Suppressor macrophage (primary cell): ENCODE measurements around the gene TANK.
"Not testable (repeated sequence)": the region's sequence is repeated elsewhere in the genome, so short reads cannot be mapped to it uniquely, and the experiment has no call there.

Source experiments
- DNase-seq, 4 experiments: peaks; one replicate each; pipeline ENCODE4 v3.0.0-alpha.2; 2020 to 2022
- total RNA-seq, 17 experiments: gene quantifications; one replicate each; lab custom pipeline; 2026; ENCODE audit warnings: mixed read lengths in 6 of 17, inconsistent platforms in 3 of 17; lab: John Stamatoyannopoulos, UW

The TANK gene
- total RNA-seq = 68.1 to 319 (median 145) reads per million in 17 experiments

GRCh38 chr2:161160226-161161073 lies at the start of gene TANK:
Gene TANK, plus strand, starts transcription at chr2:161160428. Its CDS starts 19,235 bp downstream, at chr2:161179663.
- DNase-seq = peak; percentile 94 to 98 (median 97)

- no peak for DNase-seq
Observed at GRCh38 chr2:161111531-161111930, 48.7 kb upstream of the TANK start.

GRCh38 chr2:161112908-161113307 lies 47.3 kb upstream of the TANK start:
- DNase-seq = no peak

GRCh38 chr2:161113693-161114575 lies 46.3 kb upstream of the TANK start:
- no peak for DNase-seq

- no peak for DNase-seq
Observed at GRCh38 chr2:161115205-161115604, 45.0 kb upstream of the TANK start.

- peak; percentile 31 to 54 (median 44) for DNase-seq
Observed at GRCh38 chr2:161115605-161116380, 44.4 kb upstream of the TANK start.

- peak in 3 of 4 experiments; percentile 19 to 51 (median 46) for DNase-seq
Observed at GRCh38 chr2:161116509-161116908, 43.7 kb upstream of the TANK start.

- no peak for DNase-seq
Observed at GRCh38 chr2:161117506-161117905, 42.7 kb upstream of the TANK start.

- DNase-seq = no peak
Observed at GRCh38 chr2:161118722-161119121, 41.5 kb upstream of the TANK start.

GRCh38 chr2:161119483-161119882 lies 40.7 kb upstream of the TANK start:
- peak in 2 of 4 experiments; percentile 20 to 39 for DNase-seq

- DNase-seq = no peak
Observed at GRCh38 chr2:161120775-161121174, 39.5 kb upstream of the TANK start.

- no peak for DNase-seq
Observed at GRCh38 chr2:161121622-161122021, 38.6 kb upstream of the TANK start.

- peak; percentile 61 to 85 (median 78) for DNase-seq
Observed at GRCh38 chr2:161122772-161123530, 37.3 kb upstream of the TANK start.

GRCh38 chr2:161123531-161124030 lies 36.6 kb upstream of the TANK start:
- no peak for DNase-seq

- peak; percentile 57 to 80 (median 74) for DNase-seq
Observed at GRCh38 chr2:161124201-161124600, 36.0 kb upstream of the TANK start.

- DNase-seq = no peak
Observed at GRCh38 chr2:161128885-161129284, 31.3 kb upstream of the TANK start.

- no peak for DNase-seq
Observed at GRCh38 chr2:161130354-161130753, 29.9 kb upstream of the TANK start.

GRCh38 chr2:161131074-161131680 lies 29.1 kb upstream of the TANK start:
- no peak for DNase-seq

GRCh38 chr2:161131804-161132203 lies 28.4 kb upstream of the TANK start:
- DNase-seq = no peak

GRCh38 chr2:161132384-161132783 lies 27.8 kb upstream of the TANK start:
- not testable (repeated sequence) for DNase-seq

- DNase-seq = no peak
Observed at GRCh38 chr2:161133366-161133765, 26.9 kb upstream of the TANK start.
